ENCODE data around the gene CCDC167. TPM values are rescaled to one million over a fixed set of nuclear protein-coding genes. Genes with fewer than 3 reads are reported as not detected.

Gene CCDC167
- total RNA-seq, 1 experiment from 2014 or later: 71.3 TPM

- Histone ChIP-seq H3K27me3 (no peaks in the 10 kb centered on the region), H3K4me3 (no peak overlapping the region), H3K36me3 (no peaks in the 10 kb centered on the region), H3K9me3 (no peaks in the 10 kb centered on the region)
- DNase-seq: no peak
These were observed 17.3 kb upstream of the CCDC167 start for GRCh38 chr6:37516920-37517405.

GRCh38 chr6:37516076-37516919 lies 16.6 kb upstream of the CCDC167 start:
- Histone ChIP-seq H3K9me3 (no peaks in the 10 kb centered on the region), H3K27me3 (no peaks in the 10 kb centered on the region), H3K36me3 (no peaks in the 10 kb centered on the region), H3K4me3 (no peak overlapping the region)
- no peak for DNase-seq

GRCh38 chr6:37515712-37516075 lies 16.0 kb upstream of the CCDC167 start:
- Histone ChIP-seq H3K4me3 (no peak overlapping the region), H3K27me3 (no peaks in the 10 kb centered on the region), H3K9me3 (no peaks in the 10 kb centered on the region), H3K36me3 (no peaks in the 10 kb centered on the region)
- no peak for DNase-seq

GRCh38 chr6:37514837-37515236 lies 15.1 kb upstream of the CCDC167 start:
- no peaks in the 10 kb centered on the region for H3K27me3 ChIP-seq
- no peaks in the 10 kb centered on the region for H3K36me3 ChIP-seq
- H3K4me3 ChIP-seq: no peak overlapping the region
- H3K9me3 ChIP-seq: no peaks in the 10 kb centered on the region
- no peak for DNase-seq

- Histone ChIP-seq H3K27me3 (no peaks in the 10 kb centered on the region), H3K36me3 (no peaks in the 10 kb centered on the region), H3K4me3 (no peak overlapping the region), H3K9me3 (no peaks in the 10 kb centered on the region)
- DNase-seq: peak; percentile 71
These were observed 14.7 kb upstream of the CCDC167 start for GRCh38 chr6:37514321-37514771.

- no peaks in the 10 kb centered on the region for H3K36me3 ChIP-seq
- no peak for DNase-seq
- H3K27me3 ChIP-seq: no peaks in the 10 kb centered on the region
- no peaks in the 10 kb centered on the region for H3K9me3 ChIP-seq
- no peak overlapping the region for H3K4me3 ChIP-seq
These were observed 13.9 kb upstream of the CCDC167 start for GRCh38 chr6:37513576-37513975.

- Histone ChIP-seq H3K27me3 (no peaks in the 10 kb centered on the region), H3K9me3 (no peaks in the 10 kb centered on the region), H3K36me3 (no peaks in the 10 kb centered on the region), H3K4me3 (no peak overlapping the region)
- DNase-seq: no peak
These were observed 13.5 kb upstream of the CCDC167 start for GRCh38 chr6:37513155-37513554.

- Histone ChIP-seq H3K4me3 (no peak overlapping the region), H3K9me3 (no peaks in the 10 kb centered on the region), H3K36me3 (no peaks in the 10 kb centered on the region), H3K27me3 (no peaks in the 10 kb centered on the region)
- no peak for DNase-seq
These were observed 12.8 kb upstream of the CCDC167 start for GRCh38 chr6:37512400-37513011.

GRCh38 chr6:37511910-37512399 lies 12.3 kb upstream of the CCDC167 start:
- Histone ChIP-seq H3K27me3 (no peaks in the 10 kb centered on the region), H3K4me3 (no peak overlapping the region), H3K36me3 (no peaks in the 10 kb centered on the region), H3K9me3 (no peaks in the 10 kb centered on the region)
- DNase-seq: no peak

- Histone ChIP-seq H3K9me3 (no peaks in the 10 kb centered on the region), H3K27me3 (no peaks in the 10 kb centered on the region), H3K36me3 (no peaks in the 10 kb centered on the region), H3K4me3 (no peak overlapping the region)
- DNase-seq: no peak
These were observed 11.5 kb upstream of the CCDC167 start for GRCh38 chr6:37511201-37511600.

- no peaks in the 10 kb centered on the region for H3K27me3 ChIP-seq
- DNase-seq: no peak
- H3K4me3 ChIP-seq: no peak overlapping the region
- no peaks in the 10 kb centered on the region for H3K36me3 ChIP-seq
- no peaks in the 10 kb centered on the region for H3K9me3 ChIP-seq
These were observed 8.2 kb upstream of the CCDC167 start for GRCh38 chr6:37507690-37508421.

- no peaks in the 10 kb centered on the region for H3K36me3 ChIP-seq
- no peak for DNase-seq
- H3K4me3 ChIP-seq: no peak overlapping the region
- H3K27me3 ChIP-seq: no peaks in the 10 kb centered on the region
- H3K9me3 ChIP-seq: no peaks in the 10 kb centered on the region
These were observed 7.4 kb upstream of the CCDC167 start for GRCh38 chr6:37507077-37507476.

- DNase-seq: no peak
- H3K27me3 ChIP-seq: no peaks in the 10 kb centered on the region
These were observed 6.8 kb upstream of the CCDC167 start for GRCh38 chr6:37506479-37506878.

GRCh38 chr6:37504024-37504423 lies 4.3 kb upstream of the CCDC167 start:
- DNase-seq: no peak
- Histone ChIP-seq H3K9me3 (no peaks in the 10 kb centered on the region; the same call in 1 of the 2 replicates), H3K36me3 (no peaks in the 10 kb centered on the region), H3K27me3 (no peaks in the 10 kb centered on the region), H3K4me3 (no peak overlapping the region)

More at GRCh38 chr6:37506479-37506878, 6.8 kb upstream of the CCDC167 start:
- Histone ChIP-seq H3K36me3 (no peaks in the 10 kb centered on the region), H3K9me3 (no peaks in the 10 kb centered on the region), H3K4me3 (no peak overlapping the region)

GRCh38 chr6:37503309-37503965 lies 3.7 kb upstream of the CCDC167 start:
- no peaks in the 10 kb centered on the region for H3K36me3 ChIP-seq
- no peaks in the 10 kb centered on the region; the same call in 1 of the 2 replicates for H3K9me3 ChIP-seq
- DNase-seq: no peak
- no peaks in the 10 kb centered on the region for H3K27me3 ChIP-seq
- no peak overlapping the region for H3K4me3 ChIP-seq

- Histone ChIP-seq H3K9me3 (no peaks in the 10 kb centered on the region; the same call in 1 of the 2 replicates), H3K4me3 (no peak overlapping the region), H3K27me3 (no peaks in the 10 kb centered on the region), H3K36me3 (no peaks in the 10 kb centered on the region)
- no peak for DNase-seq
These were observed 3.1 kb upstream of the CCDC167 start for GRCh38 chr6:37502703-37503291.

Data from MG63 (cell line).